Erythroblast (primary cell): ENCODE data around the gene PLSCR4.

ENCODE experiments used
- GATA1 ChIP-seq: IDR thresholded peaks from 2 replicates; pipeline ENCODE4 v1.6.1; 2011; ENCODE audit warnings: low read depth, mild to moderate bottlenecking, control low read depth, low read length, moderate library complexity
- POLR2A ChIP-seq: IDR thresholded peaks from 2 replicates; pipeline ENCODE4 v1.6.1; 2011; ENCODE audit warnings: mild to moderate bottlenecking, low read length

GRCh38 chr3:146203776-146204175 is 47.1 kb downstream of the PLSCR4 start:
- no peak for TF ChIP-seq POLR2A
- no peak for TF ChIP-seq GATA1
